GM18519 (cell line): ENCODE measurements around the gene GPR31.
"Not testable (repeated sequence)": the region's sequence is repeated elsewhere in the genome, so short reads cannot be mapped to it uniquely, and the experiment has no call there.

Experiments
- ATAC-seq: cut with Tn5 transposase; IDR thresholded peaks from one replicate; pipeline ENCODE4 v1.9.1; 2021; ENCODE audit warnings: mild to moderate bottlenecking, moderate library complexity; ENCODE audit not compliant: unreplicated experiment, low FRiP score

The GPR31 gene, protein sequence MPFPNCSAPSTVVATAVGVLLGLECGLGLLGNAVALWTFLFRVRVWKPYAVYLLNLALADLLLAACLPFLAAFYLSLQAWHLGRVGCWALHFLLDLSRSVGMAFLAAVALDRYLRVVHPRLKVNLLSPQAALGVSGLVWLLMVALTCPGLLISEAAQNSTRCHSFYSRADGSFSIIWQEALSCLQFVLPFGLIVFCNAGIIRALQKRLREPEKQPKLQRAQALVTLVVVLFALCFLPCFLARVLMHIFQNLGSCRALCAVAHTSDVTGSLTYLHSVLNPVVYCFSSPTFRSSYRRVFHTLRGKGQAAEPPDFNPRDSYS

DNA sequence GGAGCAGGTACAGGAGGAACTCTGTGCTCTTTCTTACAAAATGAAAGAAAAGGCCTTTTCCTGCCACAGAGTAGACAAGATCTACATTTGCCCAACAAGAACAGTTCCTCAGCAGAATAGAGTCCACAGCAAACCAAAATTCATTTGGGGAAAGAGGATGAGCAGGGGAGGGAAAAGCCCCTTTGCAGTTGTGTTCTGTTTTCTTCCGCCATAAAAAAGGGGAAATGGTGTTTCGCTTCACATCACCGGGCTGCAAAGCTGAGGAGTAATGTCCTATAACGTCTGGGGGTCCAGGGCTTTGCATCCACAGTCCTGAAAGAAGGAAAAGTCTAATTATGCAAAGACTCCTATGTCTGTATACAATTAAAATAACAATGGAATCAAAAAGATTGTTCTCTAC lies at the start of gene GPR31:
Gene GPR31, minus strand, starts transcription at position 118 of the 400 bp plus-strand sequence. CDS start 149 bp downstream, outside the sequence.
- ATAC-seq = no peak

DNA sequence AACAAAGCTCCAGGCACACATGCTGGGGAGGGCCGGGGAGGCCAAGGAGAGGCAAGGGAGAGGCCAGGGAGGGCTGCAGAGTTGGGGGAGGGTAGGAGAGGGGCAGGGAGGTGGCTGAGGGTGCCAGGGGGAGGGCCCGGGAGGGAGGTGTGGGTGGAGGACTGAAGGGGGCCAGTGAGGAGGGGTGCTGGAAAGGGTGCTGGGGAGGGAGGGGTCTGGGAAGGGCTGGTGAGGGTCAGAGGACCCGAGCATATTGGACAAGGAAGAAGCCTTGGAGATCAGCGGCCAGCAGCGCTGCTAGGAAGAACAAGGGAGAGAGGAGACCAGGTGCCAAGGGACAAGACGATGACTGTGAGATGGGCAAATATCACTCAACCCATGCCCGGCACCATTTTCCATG lies 49.7 kb upstream of the GPR31 start:
- no peak for ATAC-seq

DNA sequence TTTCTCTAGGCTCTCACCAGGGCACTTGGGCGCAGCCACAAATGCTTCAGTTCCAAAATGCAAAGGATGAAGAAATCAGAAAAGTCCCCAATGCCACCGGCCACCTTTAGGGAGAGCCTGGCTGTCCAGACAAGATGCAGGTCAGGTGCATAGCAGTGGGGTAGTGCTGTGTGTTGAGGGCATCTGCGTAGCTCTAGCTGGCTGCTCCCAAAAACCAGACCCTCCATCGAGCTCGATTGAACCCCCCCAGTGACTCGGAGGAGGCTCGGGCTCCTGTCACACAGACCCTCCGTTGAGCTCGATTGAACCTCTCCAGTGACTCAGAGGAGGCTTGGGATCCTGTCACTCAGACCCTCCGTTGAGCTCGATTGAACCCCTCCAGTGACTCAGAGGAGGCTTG lies 47.5 kb upstream of the GPR31 start:
- ATAC-seq = not testable (repeated sequence)

DNA sequence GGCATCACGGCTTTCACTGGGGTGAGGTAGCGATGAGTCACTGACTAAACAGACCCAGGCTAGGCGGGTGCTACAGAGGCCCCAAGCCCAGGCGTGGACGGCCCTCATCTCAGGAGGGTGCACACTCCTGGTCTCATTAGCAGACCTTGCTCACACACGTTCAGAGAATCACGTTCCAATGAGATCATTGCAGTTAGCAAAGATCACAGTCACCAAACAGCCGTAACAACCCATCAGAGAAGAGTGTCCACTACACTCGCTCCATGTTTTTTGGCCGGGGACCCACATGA lies 46.2 kb upstream of the GPR31 start:
- not testable (repeated sequence) for ATAC-seq

DNA sequence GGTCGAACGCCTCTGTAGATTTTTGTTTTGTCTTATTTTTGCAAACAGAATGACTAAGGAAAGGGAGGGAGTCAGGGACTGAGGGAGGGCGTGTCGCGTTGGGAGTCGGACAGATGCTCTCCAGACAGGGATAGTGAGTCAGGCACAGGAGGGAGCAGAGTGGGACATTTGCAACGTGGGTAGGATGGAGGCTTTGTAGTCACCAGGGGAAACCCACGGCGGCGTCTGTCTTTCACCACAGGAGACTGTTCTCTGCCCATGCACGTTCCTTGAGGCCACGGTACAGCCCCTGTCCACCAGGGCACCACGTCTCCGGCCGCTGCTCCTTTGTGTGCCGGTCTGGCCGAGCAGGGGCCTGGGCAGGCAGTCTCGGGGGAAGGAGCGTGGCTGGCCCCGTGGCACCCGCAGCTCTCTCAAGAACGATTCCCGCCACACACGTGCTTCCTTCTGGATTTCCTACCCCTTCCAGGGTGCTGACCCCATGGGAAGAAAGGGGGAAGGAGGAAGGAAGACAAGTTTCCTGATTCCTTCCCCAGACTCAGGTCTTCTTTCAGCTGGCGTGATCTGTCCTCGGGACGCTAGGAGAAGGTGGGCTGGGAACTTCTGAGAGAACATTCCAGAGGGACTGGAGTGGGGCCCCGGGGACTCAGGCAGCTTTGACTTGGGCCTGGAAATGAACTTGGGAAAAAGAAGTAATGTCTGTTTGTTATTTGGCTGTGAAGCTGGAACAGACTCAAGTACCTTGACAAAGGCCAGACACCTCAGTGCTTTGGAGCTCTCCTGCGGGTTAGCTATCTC lies 45.7 kb upstream of the GPR31 start:
- not testable (repeated sequence) for ATAC-seq

DNA sequence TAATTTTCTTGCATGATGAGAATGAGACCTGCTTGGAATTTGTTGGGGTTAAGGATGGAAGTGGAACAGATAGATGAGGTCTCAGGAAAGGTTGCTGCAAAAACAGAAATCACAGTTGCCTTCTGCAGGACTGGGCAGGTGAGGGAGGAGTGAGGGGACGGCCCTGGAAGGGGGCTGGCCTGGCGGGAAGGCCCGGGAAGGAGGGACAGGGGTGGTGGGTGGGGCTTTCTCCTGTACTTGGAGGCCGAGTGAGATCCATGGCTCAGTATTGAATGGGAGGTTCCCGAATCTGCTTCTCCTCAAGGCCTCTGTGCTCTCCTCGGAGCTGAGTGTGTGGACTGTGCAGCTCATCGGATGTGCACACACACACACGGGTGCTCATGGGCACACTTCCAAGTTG lies 44.8 kb upstream of the GPR31 start:
- ATAC-seq = not testable (repeated sequence)

DNA sequence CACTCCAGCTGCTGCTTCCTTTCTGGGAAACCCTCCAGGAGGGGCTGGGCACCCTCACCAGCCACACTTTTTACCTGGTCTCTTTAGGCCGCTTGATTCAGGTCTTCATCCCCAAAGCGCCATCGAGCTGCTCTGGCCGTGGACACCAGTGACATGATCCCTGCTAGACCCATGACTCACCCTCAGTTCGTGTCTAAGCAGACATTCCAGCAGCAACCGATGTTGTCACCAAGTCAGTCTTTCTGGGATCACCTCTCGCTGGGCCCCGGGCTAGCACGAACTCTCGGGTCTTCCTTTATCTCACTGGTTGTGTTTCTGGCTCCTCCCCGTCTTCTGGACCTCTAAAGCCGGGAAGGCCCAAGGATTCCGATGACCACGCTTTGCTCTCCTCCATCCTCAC lies 43.0 kb upstream of the GPR31 start:
- ATAC-seq = no peak

DNA sequence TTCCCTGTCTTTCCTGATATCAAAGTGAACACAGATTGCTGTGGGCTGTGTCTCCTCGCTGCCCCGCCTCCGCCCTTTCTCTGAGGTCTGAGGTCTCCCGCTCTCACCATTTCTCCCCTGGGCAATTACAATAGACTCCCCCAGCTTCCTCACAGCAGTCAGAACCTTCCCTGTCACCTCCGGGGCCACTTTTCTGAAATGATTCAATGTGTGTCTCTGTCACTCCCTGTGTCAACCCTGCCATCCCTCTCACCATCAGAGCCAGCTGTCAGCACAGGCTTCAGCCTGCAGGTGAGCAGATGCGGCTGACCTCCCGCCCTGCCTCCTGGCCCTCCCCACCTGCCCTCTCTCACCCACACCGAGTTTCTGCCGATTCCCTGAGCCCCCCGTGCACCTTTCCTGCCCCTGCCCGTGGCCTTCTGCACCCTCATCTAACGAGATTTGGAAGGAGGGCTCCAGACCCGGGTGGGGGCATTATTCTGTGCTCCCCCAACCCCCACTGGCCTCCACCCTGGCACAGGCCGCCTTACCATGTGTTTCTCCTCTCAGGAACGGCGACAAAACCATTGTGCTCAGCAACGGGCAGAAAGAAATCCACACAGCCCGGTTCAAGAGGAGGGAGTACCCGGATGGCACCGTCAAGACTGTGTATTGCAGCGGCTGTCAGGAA lies 38.3 kb upstream of the GPR31 start:
- ATAC-seq = not testable (repeated sequence)

DNA sequence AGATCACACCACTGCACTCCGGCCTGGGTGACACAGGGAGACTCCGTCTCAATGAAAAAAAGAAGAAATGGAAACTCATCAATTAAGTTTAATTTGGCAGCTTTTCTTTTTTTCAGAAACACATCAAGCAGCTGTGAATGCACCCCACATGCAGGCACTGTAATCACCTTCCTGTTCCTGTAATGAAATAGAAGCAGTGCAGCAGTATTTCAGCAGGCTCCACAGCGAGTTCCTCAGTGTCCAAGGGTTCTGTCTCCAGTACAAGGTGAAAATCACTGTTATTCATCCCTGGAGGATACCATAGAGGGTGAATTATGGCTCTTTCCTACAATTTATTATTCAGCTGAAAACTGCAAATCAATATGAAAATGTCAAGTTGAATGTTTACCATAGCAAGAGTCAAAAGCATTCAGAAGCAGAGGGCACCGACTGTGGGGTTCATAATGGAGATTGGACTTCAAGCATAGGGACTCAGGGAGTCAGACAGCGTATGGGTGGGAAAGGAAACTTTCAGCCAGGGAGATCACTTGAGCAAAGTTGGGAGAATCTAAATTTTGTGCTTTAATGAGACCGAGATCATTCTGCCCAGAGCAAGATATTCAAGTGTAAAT lies 35.8 kb upstream of the GPR31 start:
- not testable (repeated sequence) for ATAC-seq

DNA sequence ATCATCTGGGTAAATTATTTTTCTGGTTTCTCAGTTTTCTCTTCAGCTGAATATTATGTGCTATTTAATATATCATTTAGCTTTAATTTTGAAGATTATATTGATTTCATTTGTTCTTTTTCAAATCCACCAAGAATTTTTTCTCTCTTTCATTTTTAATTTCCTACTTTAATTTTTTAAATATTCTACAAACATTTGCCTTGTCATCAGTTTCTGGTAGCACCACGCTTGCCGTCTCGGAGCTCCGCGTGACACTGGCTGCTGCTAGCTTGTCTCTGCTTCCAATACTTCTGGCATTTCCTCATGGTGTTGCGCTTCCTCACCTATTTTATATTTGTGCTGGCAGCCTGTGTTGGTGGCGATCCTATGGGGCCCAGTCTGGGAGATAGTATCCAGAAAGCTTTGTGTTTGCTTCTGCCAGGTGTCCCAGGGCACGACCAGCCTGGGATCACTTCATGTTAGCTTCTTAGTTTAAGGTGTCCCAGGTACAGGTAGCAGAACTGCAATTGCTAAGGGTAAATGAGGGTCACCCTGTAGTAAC lies 33.3 kb upstream of the GPR31 start:
- not testable (repeated sequence) for ATAC-seq

DNA sequence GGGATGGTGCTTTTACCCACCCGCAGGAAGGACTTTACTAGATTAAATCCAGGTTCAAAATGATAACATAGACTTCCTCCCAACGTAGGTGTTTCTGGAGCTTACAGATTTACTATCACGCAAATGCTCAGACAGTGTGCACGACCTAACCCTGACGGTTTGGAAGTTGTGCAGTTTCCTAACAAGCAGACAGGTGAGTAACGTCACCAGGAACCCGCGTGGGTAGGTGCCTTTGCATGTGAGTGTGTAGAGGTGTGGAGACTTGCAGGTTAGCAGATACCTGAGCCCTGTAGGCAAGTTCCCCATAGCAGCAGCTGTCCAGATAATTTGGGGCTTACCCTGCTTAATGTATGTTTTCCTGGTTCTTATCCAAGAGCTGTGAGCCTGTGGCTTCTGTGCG lies 29.5 kb upstream of the GPR31 start:
- ATAC-seq = not testable (repeated sequence)

DNA sequence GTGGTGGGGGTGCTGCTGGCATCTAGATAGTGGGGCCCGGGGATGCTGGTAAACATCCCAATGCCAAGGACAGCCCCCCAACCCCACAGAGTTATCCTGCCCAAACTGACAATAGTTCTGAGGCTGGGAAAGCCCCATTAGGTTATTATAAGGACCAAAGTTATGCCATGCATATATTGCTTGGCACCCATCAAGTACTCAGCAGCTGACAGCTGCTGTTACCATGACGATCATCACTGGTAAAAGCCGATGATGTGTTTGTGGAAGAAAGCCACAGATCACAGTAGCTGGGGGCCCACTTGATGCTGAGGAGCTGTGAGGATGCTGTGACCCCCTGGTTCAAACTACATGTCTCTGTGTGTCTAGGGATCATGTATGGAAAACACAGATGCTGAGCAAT lies 27.3 kb upstream of the GPR31 start:
- ATAC-seq = not testable (repeated sequence)

DNA sequence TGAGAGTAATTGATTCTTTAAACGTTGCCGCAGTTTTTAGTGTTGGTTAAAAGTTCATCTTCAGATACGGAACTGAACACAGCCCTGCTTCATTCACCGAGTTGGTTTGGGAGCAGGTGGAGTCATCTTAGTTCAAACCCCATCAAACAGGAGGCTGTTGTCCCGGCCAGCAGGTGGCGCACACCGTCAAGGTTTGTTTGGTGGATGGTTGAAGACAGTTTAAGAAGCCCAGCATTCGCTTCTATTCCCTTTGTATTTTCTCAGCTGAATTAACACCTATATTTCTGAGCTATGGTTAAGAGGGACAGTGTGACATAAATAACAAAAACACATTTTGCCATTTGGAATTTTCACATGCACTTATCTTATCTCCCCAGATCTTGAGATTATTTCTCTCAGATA lies 25.1 kb upstream of the GPR31 start:
- ATAC-seq = not testable (repeated sequence)

DNA sequence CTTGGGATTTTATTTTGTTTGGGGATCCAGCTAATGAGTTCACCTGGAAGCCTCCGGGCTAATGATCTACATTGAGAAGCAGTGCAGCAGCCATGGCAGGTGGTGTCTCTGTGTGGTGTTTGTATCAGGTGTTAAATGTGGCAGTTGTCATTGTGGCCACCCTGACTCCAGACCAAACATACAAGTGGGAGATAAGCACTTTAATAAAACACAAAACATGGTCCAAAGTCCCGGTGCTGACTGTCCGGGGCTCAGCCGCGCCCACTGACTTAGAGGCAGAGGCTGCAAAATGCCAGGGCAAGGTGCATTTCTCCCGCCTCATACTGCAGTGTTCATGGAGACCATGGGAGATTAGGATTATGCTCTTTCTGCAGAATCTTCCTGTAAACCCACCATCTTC lies 23.6 kb upstream of the GPR31 start:
- not testable (repeated sequence) for ATAC-seq

DNA sequence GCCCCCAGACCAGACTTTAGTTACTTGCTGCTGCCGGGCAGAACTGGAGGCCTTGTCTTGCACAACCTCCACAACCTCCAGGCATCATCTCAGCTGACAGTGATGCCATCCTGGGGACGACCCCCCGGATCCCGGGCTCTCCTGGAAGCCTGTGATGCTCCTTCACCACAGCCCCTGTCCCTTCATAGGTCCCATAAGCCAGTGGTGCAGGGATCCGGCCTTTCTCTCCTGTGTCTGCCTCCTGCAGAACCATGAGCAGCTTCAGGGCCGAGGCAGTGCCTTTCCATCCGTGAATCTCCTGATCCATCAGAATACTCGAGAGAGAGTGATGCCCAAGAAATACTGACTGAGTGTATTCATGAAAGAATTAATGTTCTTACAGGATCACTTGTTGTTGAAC lies 22.3 kb upstream of the GPR31 start:
- not testable (repeated sequence) for ATAC-seq

DNA sequence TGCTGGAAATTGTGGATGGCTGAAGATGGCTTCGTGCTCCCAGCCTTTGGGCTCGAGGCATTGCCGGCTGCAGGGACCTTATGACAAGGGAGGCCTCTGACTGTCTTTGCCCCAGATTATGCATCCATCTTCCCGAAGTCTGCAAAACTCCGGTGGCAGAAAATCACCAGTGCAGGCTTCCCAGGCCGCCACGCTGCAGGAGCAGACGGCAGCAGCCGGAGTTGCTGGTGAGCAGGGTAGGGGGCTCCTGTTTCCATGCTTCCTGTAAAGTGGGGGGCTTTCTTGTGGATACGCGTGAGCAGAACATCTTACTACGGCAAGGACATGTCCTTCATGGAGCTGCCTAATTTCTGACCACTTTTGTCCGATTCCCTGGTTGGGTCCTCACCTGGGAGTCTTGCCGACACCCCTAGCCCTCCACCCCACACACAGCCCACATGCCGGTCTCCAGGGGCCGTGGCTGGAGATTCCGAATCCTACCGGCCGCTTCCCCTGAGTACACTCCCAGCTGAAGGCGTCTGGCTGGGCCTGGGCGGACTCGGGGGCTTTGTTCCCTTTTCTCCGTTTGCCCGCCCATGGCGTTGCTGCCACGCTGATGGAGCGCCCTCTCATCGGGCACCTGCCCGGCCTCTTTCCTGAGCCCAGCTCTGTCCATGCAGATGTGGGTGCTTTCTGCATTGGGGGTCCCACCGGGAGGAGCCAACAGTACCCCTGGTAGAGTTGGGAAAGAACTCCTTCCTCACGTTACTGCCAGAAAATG lies 21.3 kb upstream of the GPR31 start:
- not testable (repeated sequence) for ATAC-seq

DNA sequence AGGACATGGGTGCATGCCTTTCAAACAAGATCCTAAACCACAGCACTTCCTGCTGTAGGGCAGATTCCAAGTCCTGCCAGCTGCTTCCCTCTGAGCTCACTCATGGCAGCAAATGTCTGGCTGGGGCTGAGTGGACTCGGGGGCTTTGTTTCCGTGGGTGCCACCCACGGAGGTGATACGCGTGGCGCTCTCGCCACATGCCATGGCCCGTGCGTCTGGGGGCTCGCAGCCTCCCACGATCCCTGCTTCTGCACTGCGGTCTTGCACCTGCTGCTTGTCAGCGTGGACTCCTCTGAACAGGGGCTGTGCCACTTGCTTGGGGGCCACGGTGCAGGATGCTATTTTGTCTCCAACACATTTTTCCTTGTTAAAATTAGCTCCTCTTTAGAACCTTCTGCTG lies 19.5 kb upstream of the GPR31 start:
- not testable (repeated sequence) for ATAC-seq

DNA sequence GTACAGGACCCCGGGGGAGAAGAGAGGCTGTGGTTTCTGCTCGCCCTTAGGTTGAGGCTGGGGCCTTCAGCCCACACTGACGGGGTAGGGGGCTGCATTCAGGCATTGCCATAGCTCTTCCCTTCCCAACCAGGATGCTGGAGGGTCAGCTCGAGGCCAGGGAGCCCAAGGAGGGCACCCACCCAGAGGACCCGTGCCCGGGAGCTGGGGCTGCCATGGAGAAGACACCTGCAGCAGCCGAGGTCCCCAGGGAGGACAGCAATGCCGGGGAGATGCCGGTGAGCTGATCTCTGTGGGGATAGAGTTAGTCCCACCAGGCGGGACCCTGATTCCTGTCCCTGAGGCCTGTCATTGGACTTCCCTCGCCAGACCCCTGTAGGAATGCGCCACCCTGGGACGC lies 14.2 kb upstream of the GPR31 start:
- ATAC-seq = not testable (repeated sequence)

DNA sequence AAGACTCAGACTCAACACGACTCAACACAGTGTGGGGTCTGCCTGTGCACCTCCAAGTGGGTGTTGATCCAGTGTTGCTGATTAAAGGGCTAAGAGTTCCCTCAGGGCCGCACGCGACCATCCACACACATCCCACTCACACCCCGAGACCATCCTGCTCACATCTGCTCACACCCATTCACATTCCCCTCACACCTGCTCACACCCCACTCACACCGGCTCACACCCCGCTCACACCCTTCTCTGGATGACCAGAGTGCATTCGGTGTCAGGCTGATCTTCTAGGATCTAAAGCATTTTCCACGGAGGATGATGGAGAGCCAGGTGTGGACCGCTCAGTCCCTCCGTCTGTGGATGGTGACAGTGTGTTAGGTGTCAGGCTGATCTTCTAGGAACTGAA lies 13.5 kb upstream of the GPR31 start:
- not testable (repeated sequence) for ATAC-seq

DNA sequence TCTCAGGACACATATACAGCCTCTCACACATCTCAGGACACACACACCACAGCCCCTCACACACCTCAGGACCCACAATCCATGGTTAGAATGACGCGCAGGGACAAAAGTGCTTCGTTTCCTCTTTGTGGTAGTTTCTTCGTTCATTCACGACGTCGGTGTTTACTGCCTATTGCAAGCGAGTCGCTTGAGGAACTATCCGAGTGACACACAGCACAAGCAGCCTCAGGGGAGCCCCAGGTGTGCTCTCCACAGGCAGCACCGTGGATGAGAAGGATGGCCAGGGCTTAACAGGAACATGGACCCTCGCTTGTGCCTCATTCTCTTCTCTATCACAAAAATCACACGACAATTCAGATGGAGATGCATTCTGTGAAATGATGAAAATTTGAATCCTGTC lies 12.1 kb upstream of the GPR31 start:
- not testable (repeated sequence) for ATAC-seq
